Raji (cell line): ENCODE results near the gene RIC8B.
A peak's percentile ranks its signal among the peaks of the same experiment; 100 is the strongest.

Source experiments
- POLR2A ChIP-seq: IDR thresholded peaks from 2 replicates; pipeline ENCODE4 v1.6.1; 2011; ENCODE audit warnings: low read depth, low read length, control low read depth; ENCODE audit not compliant: insufficient read depth

RIC8B gene

GRCh38 chr12:106750524-106750923 is 24.0 kb upstream of the RIC8B start:
- TF ChIP-seq POLR2A, result no peak

GRCh38 chr12:106753526-106753925 is 21.0 kb upstream of the RIC8B start:
- no peak for TF ChIP-seq POLR2A

- TF ChIP-seq POLR2A, result no peak
These were observed 20.2 kb upstream of the RIC8B start for GRCh38 chr12:106754331-106754730.

GRCh38 chr12:106757623-106758348 is 16.7 kb upstream of the RIC8B start:
- no peak for TF ChIP-seq POLR2A

GRCh38 chr12:106758349-106759110 is 16.0 kb upstream of the RIC8B start:
- no peak for TF ChIP-seq POLR2A

- TF ChIP-seq POLR2A, result no peak
These were observed 14.8 kb upstream of the RIC8B start for GRCh38 chr12:106759526-106760183.

GRCh38 chr12:106760184-106760531 is 14.3 kb upstream of the RIC8B start:
- peak; percentile 78 for TF ChIP-seq POLR2A

GRCh38 chr12:106764220-106764619 is 10.3 kb upstream of the RIC8B start:
- TF ChIP-seq POLR2A, result no peak

- no peak for TF ChIP-seq POLR2A
These were observed 9.7 kb upstream of the RIC8B start for GRCh38 chr12:106764738-106765137.

- TF ChIP-seq POLR2A, result no peak
These were observed 8.1 kb upstream of the RIC8B start for GRCh38 chr12:106766393-106766826.

- no peak for TF ChIP-seq POLR2A
These were observed 7.3 kb upstream of the RIC8B start for GRCh38 chr12:106767206-106767605.

- TF ChIP-seq POLR2A, result no peak
These were observed 6.3 kb upstream of the RIC8B start for GRCh38 chr12:106767954-106768822.

GRCh38 chr12:106769078-106769477 is 5.4 kb upstream of the RIC8B start:
- TF ChIP-seq POLR2A, result no peak

GRCh38 chr12:106769546-106769945 is 4.9 kb upstream of the RIC8B start:
- TF ChIP-seq POLR2A, result no peak

GRCh38 chr12:106771425-106771824 is 3.1 kb upstream of the RIC8B start:
- no peak for TF ChIP-seq POLR2A
